Measurements from ENCODE around the gene PSMA5. TPM values are rescaled to one million over a fixed set of nuclear protein-coding genes. Genes with fewer than 3 reads are reported as not detected.

Gene PSMA5
- total and polyA plus RNA-seq, 2 of the 13 experiments (the other 11 are each of a cell fraction or from before 2014, with no cell fraction given): 140 to 169 TPM

GRCh38 chr1:109388208-109388711 lies 38.0 kb downstream of the PSMA5 start:
- peaks cover 92% of the 10 kb centered on the region for H3K79me2 ChIP-seq (ENCODE audit: insufficient read depth, low read length)
- TF ChIP-seq ZNF121 (CRISPR knock-in tag; IDR thresholded peaks at IDR 0.05): 0 out of 2 replicates have a peak, but pooled peaks have one; percentile 21
- no peak for TF ChIP-seq YY1 (IDR thresholded peaks at IDR 0.05; ENCODE audit: insufficient read depth, insufficient replicate concordance, low read depth, low read length)
- no peak for TF ChIP-seq KAT2B (IDR thresholded peaks at IDR 0.05; ENCODE audit: borderline replicate concordance, low read depth, low read length)
- peaks cover 0 to 11% of the 10 kb centered on the region in 2 experiments; a peak in 2 of 5 replicates for H3K36me3 ChIP-seq (replicated peaks in 1 of 2; ENCODE audit: control insufficient read depth in 1 of 2, insufficient read depth in 2 of 2, low read length in 2 of 2)
- in situ Hi-C loops (cut with HindIII; ENCODE audit: extremely low pct_ligation_motif_present, low pct_unique_long_range_greater_than_20kb): no loop called here
- ChIA-PET CTCF (ENCODE audit: low intra/inter-chr PET ratio, low total read pairs) (no interaction called here), POLR2A (interaction anchor here (1.6 kb wide), 1 partner anchor 9 kb away, joined by 4 read pairs; no protein-coding TSS in a partner anchor)
- WGBS (ENCODE audit: low lambda C conversion rate): 97% methylated on average over 5 of the region's 5 CpGs
- H3K9ac ChIP-seq (ENCODE audit: insufficient read depth, low read depth, low read length): no peak overlapping the region
- H4K20me1 ChIP-seq (ENCODE audit: insufficient read depth, low read length): no peaks in the 10 kb centered on the region
- BruUV-seq (replicated peaks): no TSS peak
- intact Hi-C loops (cut with micrococcal nuclease; ENCODE audit: unreplicated experiment): no loop called here
- FAIRE-seq: no peak
- no peak overlapping the region for H3K27ac ChIP-seq (ENCODE audit: extremely low read length, insufficient read depth, low read length)
- H3K4me3 ChIP-seq (replicated peaks in 1 of 3; ENCODE audit: insufficient read depth in 1 of 3, low read depth in 2 of 3, low read length in 3 of 3): no peak overlapping the region
- H2AFZ ChIP-seq (ENCODE audit: low read length): no peak overlapping the region
- no peak overlapping the region for H3K4me2 ChIP-seq (ENCODE audit: low read depth, low read length)
- H3K27me3 ChIP-seq (ENCODE audit: control insufficient read depth in 1 of 2, insufficient read depth in 2 of 2, low read length in 2 of 2): no peaks in the 10 kb centered on the region
- no peak for ATAC-seq
- H3K4me1 ChIP-seq (ENCODE audit: insufficient read depth, low read length): peaks cover 92% of the 10 kb centered on the region
- H3K9me3 ChIP-seq (ENCODE audit: low read length): no peaks in the 10 kb centered on the region
- DNase-seq (ENCODE audit: low spot score): no peak

GRCh38 chr1:109386054-109386717 lies 40.1 kb downstream of the PSMA5 start:
- WGBS (ENCODE audit: low lambda C conversion rate): 98% methylated on average over 2 of the region's 2 CpGs
- Histone ChIP-seq H3K4me2 (ENCODE audit: low read depth, low read length) (peak overlapping the region; percentile 19; the same call in 1 of the 2 replicates), H3K79me2 (ENCODE audit: insufficient read depth, low read length) (peaks cover 97% of the 10 kb centered on the region), H2AFZ (ENCODE audit: low read length) (no peak overlapping the region), H4K20me1 (ENCODE audit: insufficient read depth, low read length) (0 out of 2 replicates have a peak, but pooled peaks cover 5% of the 10 kb centered on the region), H3K4me1 (ENCODE audit: insufficient read depth, low read length) (peaks cover 94% of the 10 kb centered on the region), H3K4me3 (replicated peaks in 1 of 3; ENCODE audit: insufficient read depth in 1 of 3, low read depth in 2 of 3, low read length in 3 of 3) (no peak overlapping the region), H3K36me3 (replicated peaks in 1 of 2; ENCODE audit: control insufficient read depth in 1 of 2, insufficient read depth in 2 of 2, low read length in 2 of 2) (peaks cover 0 to 10% of the 10 kb centered on the region in 2 experiments; a peak in 2 of 5 replicates), H3K9ac (ENCODE audit: insufficient read depth, low read depth, low read length) (no peak overlapping the region), H3K9me3 (ENCODE audit: low read length) (no peaks in the 10 kb centered on the region), H3K27me3 (ENCODE audit: control insufficient read depth in 1 of 2, insufficient read depth in 2 of 2, low read length in 2 of 2) (no peaks in the 10 kb centered on the region), H3K27ac (ENCODE audit: extremely low read length, insufficient read depth, low read length) (no peak overlapping the region)
- DNase-seq (ENCODE audit: low spot score): no peak
- ATAC-seq: no peak
- in situ Hi-C loops (cut with HindIII; ENCODE audit: extremely low pct_ligation_motif_present, low pct_unique_long_range_greater_than_20kb) (no loop called here), intact Hi-C loops (cut with micrococcal nuclease; ENCODE audit: unreplicated experiment) (no loop called here)
- POLR2A ChIA-PET: no interaction called here
- CTCF ChIA-PET (ENCODE audit: low intra/inter-chr PET ratio, low total read pairs): no interaction called here
- no peak for FAIRE-seq
- TF ChIP-seq NCOR1 (IDR thresholded peaks at IDR 0.05; ENCODE audit: borderline replicate concordance, low read length) (no peak), ZNF138 (CRISPR knock-in tag; IDR thresholded peaks at IDR 0.05; ENCODE audit: low read depth) (no peak), ZNF460 (CRISPR knock-in tag; IDR thresholded peaks at IDR 0.05; ENCODE audit: borderline replicate concordance) (peak; percentile 42; the same call in 1 of the 2 replicates), MTA3 (CRISPR knock-in tag; IDR thresholded peaks at IDR 0.05) (no peak), ZNF652 (CRISPR knock-in tag; IDR thresholded peaks at IDR 0.05; ENCODE audit: borderline replicate concordance, low read depth) (peak; percentile 72), ZKSCAN1 (IDR thresholded peaks at IDR 0.05; ENCODE audit: low read length) (no peak)
- no TSS peak for BruUV-seq (replicated peaks)
